RWPE2 (cell line): Measurements from ENCODE around the gene TANGO2.
A peak's percentile ranks its signal among the peaks of the same experiment; 100 is the strongest.

Source experiments
- ATAC-seq: fragments of 200-7000 bp; cut with Tn5 transposase; 3 replicates; pipeline ENCODE4 v1.9.1; 2021; ENCODE audit warnings: low read depth
- DNase-seq: peaks from one replicate; pipeline ENCODE4 v3.0.0-alpha.2; 2020; ENCODE audit warnings: low spot score
- H3K27ac ChIP-seq: fragments of 450-650 bp; 2 replicates; pipeline ENCODE4 v1.5.1; 2017; ENCODE audit warnings: mild to moderate bottlenecking; ENCODE audit not compliant: poor library complexity, severe bottlenecking
- H3K27me3 ChIP-seq: fragments of 250-450 bp; sonication (Bioruptor Pico); 2 replicates; pipeline ENCODE4 v1.5.1; 2021; ENCODE audit warnings: mild to moderate bottlenecking, moderate library complexity; ENCODE audit not compliant: insufficient read depth, poor library complexity, severe bottlenecking
- H3K36me3 ChIP-seq: fragments of 250-450 bp; sonication (Bioruptor Pico); 2 replicates; pipeline ENCODE4 v1.5.1; 2020; ENCODE audit warnings: low read depth, mild to moderate bottlenecking, moderate library complexity
- H3K4me1 ChIP-seq: fragments of 250-450 bp; sonication (Bioruptor Pico); 2 replicates; pipeline ENCODE4 v1.5.1; 2021; ENCODE audit warnings: mild to moderate bottlenecking, moderate library complexity; ENCODE audit not compliant: insufficient read depth, poor library complexity, severe bottlenecking
- H3K4me3 ChIP-seq: fragments of 250-450 bp; sonication (Bioruptor Pico); 2 replicates; pipeline ENCODE4 v1.5.1; 2021; ENCODE audit warnings: mild to moderate bottlenecking, moderate library complexity; ENCODE audit not compliant: severe bottlenecking
- H3K9me3 ChIP-seq: fragments of 250-450 bp; sonication (Bioruptor Pico); 2 replicates; pipeline ENCODE4 v1.5.1; 2021; ENCODE audit warnings: mild to moderate bottlenecking, moderate library complexity; ENCODE audit not compliant: severe bottlenecking
- CTCF ChIP-seq: fragments of 450-650 bp; IDR thresholded peaks from one replicate; pipeline ENCODE4 v1.5.1; 2017; ENCODE audit warnings: mild to moderate bottlenecking, moderate library complexity; ENCODE audit not compliant: poor library complexity, severe bottlenecking

TANGO2 gene

GRCh38 chr22:20031732-20032406 lies 11.0 kb downstream of the TANGO2 start:
- H3K4me3 ChIP-seq, result no peak overlapping the region
- H3K4me1 ChIP-seq, result peaks cover 7% of the 10 kb centered on the region
- no peak overlapping the region for H3K27ac ChIP-seq
- DNase-seq (peak; percentile 75), ATAC-seq (peak; percentile 79)
- no peaks in the 10 kb centered on the region for H3K27me3 ChIP-seq
- no peaks in the 10 kb centered on the region for H3K36me3 ChIP-seq
- no peaks in the 10 kb centered on the region for H3K9me3 ChIP-seq
- no peak for TF ChIP-seq CTCF

GRCh38 chr22:20032407-20032991 lies 11.6 kb downstream of the TANGO2 start:
- DNase-seq (peak; percentile 57), ATAC-seq (no peak)
- no peak overlapping the region for H3K4me3 ChIP-seq
- H3K27me3 ChIP-seq, result no peaks in the 10 kb centered on the region
- no peaks in the 10 kb centered on the region for H3K9me3 ChIP-seq
- H3K27ac ChIP-seq, result no peak overlapping the region
- no peak for TF ChIP-seq CTCF
- H3K4me1 ChIP-seq, result peaks cover 7% of the 10 kb centered on the region
- 0 out of 2 replicates have a peak, but pooled peaks cover 3% of the 10 kb centered on the region for H3K36me3 ChIP-seq

GRCh38 chr22:20033045-20033706 lies 12.3 kb downstream of the TANGO2 start:
- no peak for ATAC-seq
- Histone ChIP-seq H3K36me3 (0 out of 2 replicates have a peak, but pooled peaks cover 4% of the 10 kb centered on the region), H3K27me3 (no peaks in the 10 kb centered on the region), H3K4me1 (peaks cover 7% of the 10 kb centered on the region), H3K27ac (no peak overlapping the region), H3K9me3 (no peaks in the 10 kb centered on the region), H3K4me3 (no peak overlapping the region)
- TF ChIP-seq CTCF, result no peak
- DNase-seq, result peak; percentile 46

GRCh38 chr22:20034143-20034542 lies 13.2 kb downstream of the TANGO2 start:
- ATAC-seq (no peak), DNase-seq (no peak)
- no peak overlapping the region for H3K4me3 ChIP-seq
- TF ChIP-seq CTCF, result no peak
- H3K27ac ChIP-seq, result no peak overlapping the region
- no peaks in the 10 kb centered on the region for H3K27me3 ChIP-seq
- no peaks in the 10 kb centered on the region for H3K9me3 ChIP-seq
- 0 out of 2 replicates have a peak, but pooled peaks cover 6% of the 10 kb centered on the region for H3K36me3 ChIP-seq
- H3K4me1 ChIP-seq, result peaks cover 7% of the 10 kb centered on the region
